SK-N-MC (cell line): ENCODE measurements around the gene GREB1.

ENCODE experiments used
- EZH2 ChIP-seq: fragments of 200-600 bp; sonication (generic); IDR thresholded peaks from one replicate; pipeline ENCODE4 v1.6.1; 2017; ENCODE audit warnings: antibody characterized with exemption
- FOXP2 ChIP-seq: optimal IDR thresholded peaks from 2 replicates; pipeline ENCODE3; 2011; ENCODE audit warnings: mild to moderate bottlenecking, moderate library complexity; ENCODE audit not compliant: insufficient read depth; ENCODE audit errors: extremely low read length, control extremely low read depth
- POLR2AphosphoS5 ChIP-seq: IDR thresholded peaks from 2 replicates; pipeline ENCODE4 v1.6.1; 2012; ENCODE audit warnings: mild to moderate bottlenecking, low read depth, low read length, borderline replicate concordance

DNA sequence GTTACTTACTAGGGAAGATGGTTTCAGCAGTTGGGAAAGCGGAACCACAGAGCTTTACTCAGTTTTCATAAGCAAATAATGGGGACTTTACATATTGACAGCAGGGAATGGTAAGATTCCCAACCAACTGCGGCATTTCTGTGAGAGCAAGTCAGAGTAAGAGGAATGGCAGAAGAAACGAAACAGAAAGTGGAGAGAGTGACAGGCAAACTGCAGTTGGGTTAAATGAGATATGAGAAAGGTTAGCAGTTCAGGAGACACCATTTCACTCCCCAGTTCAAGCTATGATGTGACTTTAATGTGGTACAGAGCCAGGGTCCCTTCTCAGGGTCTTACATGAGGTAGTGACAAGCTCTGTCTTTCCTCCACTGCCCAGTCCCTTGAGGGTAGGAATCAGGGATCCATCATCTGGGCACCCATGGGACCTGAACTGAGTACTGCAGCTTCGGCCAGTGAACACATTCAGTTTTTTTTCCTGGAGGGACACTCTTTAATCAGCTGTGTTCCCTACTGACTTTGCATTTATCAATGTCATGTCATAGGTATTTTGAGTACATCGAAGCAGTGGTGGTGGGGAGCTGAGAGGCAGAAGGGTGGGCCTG lies 33.0 kb upstream of the GREB1 start:
- TF ChIP-seq EZH2 (no peak), POLR2AphosphoS5 (no peak), FOXP2 (no peak)
